Endometrium (tissue), 2 donors: ENCODE measurements around the gene B3GNT8.
A peak's percentile ranks its signal among the peaks of the same experiment; 100 is the strongest.
"Not testable (repeated sequence)": the region's sequence is repeated elsewhere in the genome, so short reads cannot be mapped to it uniquely, and the experiment has no call there.

Experiments
- FAIRE-seq: peaks from 2 replicates; lab custom pipeline; 2012; peaks lifted over from hg19 to GRCh38; lab: Jason Lieb, UNC
- donor health status: control.
- donor health status: control.

B3GNT8 gene

GRCh38 chr19:41413947-41414346, 13.2 kb downstream of the B3GNT8 start:
- no peak for FAIRE-seq

- no peak for FAIRE-seq
Observed at GRCh38 chr19:41412953-41413352, 14.2 kb downstream of the B3GNT8 start.

GRCh38 chr19:41411968-41412265, 15.3 kb downstream of the B3GNT8 start:
- FAIRE-seq = no peak

GRCh38 chr19:41411100-41411967, 15.8 kb downstream of the B3GNT8 start:
- no peak for FAIRE-seq

- FAIRE-seq = no peak
Observed at GRCh38 chr19:41410336-41411054, 16.7 kb downstream of the B3GNT8 start.

GRCh38 chr19:41409288-41409687, 17.9 kb downstream of the B3GNT8 start:
- no peak for FAIRE-seq

- not testable (repeated sequence) for FAIRE-seq
Observed at GRCh38 chr19:41408846-41409245, 18.3 kb downstream of the B3GNT8 start.

- FAIRE-seq = no peak
Observed at GRCh38 chr19:41408256-41408655, 18.9 kb downstream of the B3GNT8 start.

GRCh38 chr19:41407271-41407670, 19.9 kb downstream of the B3GNT8 start:
- no peak for FAIRE-seq

GRCh38 chr19:41405776-41406175, 21.4 kb downstream of the B3GNT8 start:
- FAIRE-seq = no peak

- no peak for FAIRE-seq
Observed at GRCh38 chr19:41403181-41403970, 23.8 kb downstream of the B3GNT8 start.

- no peak for FAIRE-seq
Observed at GRCh38 chr19:41402010-41402409, 25.2 kb downstream of the B3GNT8 start.

- FAIRE-seq = no peak
Observed at GRCh38 chr19:41401483-41401882, 25.7 kb downstream of the B3GNT8 start.

GRCh38 chr19:41399525-41399924, 27.6 kb downstream of the B3GNT8 start:
- no peak for FAIRE-seq

- no peak for FAIRE-seq
Observed at GRCh38 chr19:41399091-41399490, 28.1 kb downstream of the B3GNT8 start.

GRCh38 chr19:41398598-41398997, 28.6 kb downstream of the B3GNT8 start:
- no peak for FAIRE-seq

- FAIRE-seq = no peak
Observed at GRCh38 chr19:41398050-41398418, 29.1 kb downstream of the B3GNT8 start.

- FAIRE-seq = peak; percentile 96
Observed at GRCh38 chr19:41397086-41398049, 29.8 kb downstream of the B3GNT8 start, which contains the start of the genes BCKDHA and EXOSC5. Gene BCKDHA, plus strand, starts transcription at chr19:41397818. Its CDS starts 10 bp downstream, at chr19:41397828. Gene EXOSC5, minus strand, starts transcription at chr19:41397359. Its CDS starts 31 bp downstream, at chr19:41397328.

- no peak for FAIRE-seq
Observed at GRCh38 chr19:41395355-41395754, 31.8 kb downstream of the B3GNT8 start.

GRCh38 chr19:41392775-41393174, 34.4 kb downstream of the B3GNT8 start:
- no peak for FAIRE-seq

- no peak for FAIRE-seq
Observed at GRCh38 chr19:41391618-41392017, 35.6 kb downstream of the B3GNT8 start.
